OCI-LY1 (cell line): ENCODE data around the gene AP2B1.

Experiments used
- H2AFZ ChIP-seq: fragments of 200-600 bp; sonication (generic), shearing (Covaris generic); 2 replicates; pipeline ENCODE4 v1.6.0; 2014; ENCODE audit warnings: antibody characterized with exemption, mild to moderate bottlenecking, low read length
- H3F3A ChIP-seq: fragments of 200-600 bp; sonication (generic), shearing (Covaris generic); 2 replicates; pipeline ENCODE4 v1.6.0; 2014; ENCODE audit warnings: mild to moderate bottlenecking, antibody characterized with exemption, low read length, moderate library complexity; ENCODE audit not compliant: insufficient read depth
- H3K27ac ChIP-seq: fragments of 200-600 bp; sonication (generic); 2 replicates; pipeline ENCODE4 v1.5.1; 2014; ENCODE audit warnings: low read length, mixed run types, mild to moderate bottlenecking, low read depth; ENCODE audit not compliant: poor library complexity, severe bottlenecking
- H3K27me3 ChIP-seq: fragments of 200-600 bp; sonication (generic); 2 replicates; pipeline ENCODE4 v1.6.0; 2014; ENCODE audit warnings: antibody characterized with exemption, mild to moderate bottlenecking, low read length, moderate library complexity; ENCODE audit not compliant: insufficient read depth
- H3K36me3 ChIP-seq: fragments of 200-600 bp; sonication (generic); 2 replicates; pipeline ENCODE4 v1.6.1; 2014; ENCODE audit warnings: mild to moderate bottlenecking, antibody characterized with exemption, low read length, moderate library complexity, mixed read lengths; ENCODE audit not compliant: insufficient read depth
- H3K4me1 ChIP-seq: fragments of 200-600 bp; sonication (generic); 2 replicates; pipeline ENCODE4 v1.5.1; 2014; ENCODE audit warnings: mild to moderate bottlenecking, low read length, moderate library complexity; ENCODE audit not compliant: insufficient read depth, severe bottlenecking
- H3K4me2 ChIP-seq: fragments of 200-600 bp; sonication (generic), shearing (Covaris generic); 2 replicates; pipeline ENCODE4 v1.6.1; 2014; ENCODE audit warnings: low read length
- H3K4me3 ChIP-seq: fragments of 200-600 bp; sonication (generic); 2 replicates; pipeline ENCODE4 v1.5.1; 2014; ENCODE audit warnings: low read length, low read depth, mild to moderate bottlenecking, mixed read lengths; ENCODE audit not compliant: poor library complexity, severe bottlenecking
- H3K79me2 ChIP-seq: fragments of 200-600 bp; shearing (Covaris generic); 2 replicates; pipeline ENCODE4 v1.6.1; 2016; ENCODE audit warnings: mixed run types, low read length, mixed read lengths; ENCODE audit not compliant: insufficient read depth
- H3K9ac ChIP-seq: fragments of 200-600 bp; sonication (generic), shearing (Covaris generic); 2 replicates; pipeline ENCODE4 v1.6.1; 2014; ENCODE audit warnings: mild to moderate bottlenecking, low read length, mixed read lengths
- H3K9me2 ChIP-seq: fragments of 200-600 bp; sonication (generic), shearing (Covaris generic); 2 replicates; pipeline ENCODE4 v1.6.1; 2014; ENCODE audit warnings: low read depth, mild to moderate bottlenecking, low read length, mixed read lengths
- H3K9me3 ChIP-seq: fragments of 200-600 bp; shearing (Covaris generic); 2 replicates; pipeline ENCODE4 v1.6.1; 2014; ENCODE audit warnings: low read length, mixed read lengths
- H4K20me1 ChIP-seq: fragments of 200-600 bp; sonication (generic), shearing (Covaris generic); 2 replicates; pipeline ENCODE4 v1.6.0; 2016; ENCODE audit warnings: mild to moderate bottlenecking, low read length; ENCODE audit not compliant: insufficient read depth
- EZH2 ChIP-seq: fragments of 200-600 bp; sonication (generic), shearing (Covaris generic); IDR thresholded peaks from 2 replicates; pipeline ENCODE4 v1.8.0; 2017; ENCODE audit warnings: borderline replicate concordance, mixed run types, mild to moderate bottlenecking, antibody characterized with exemption, low read length, moderate library complexity, mixed read lengths
- TF ChIP-seq, protein P1 (sequence below): fragments of 200-600 bp; sonication (generic), shearing (Covaris generic); IDR thresholded peaks from 2 replicates; pipeline ENCODE4 v1.5.1; 2017; ENCODE audit warnings: mild to moderate bottlenecking, antibody characterized with exemption, low read length, moderate library complexity, mixed read lengths

Gene AP2B1

DNA sequence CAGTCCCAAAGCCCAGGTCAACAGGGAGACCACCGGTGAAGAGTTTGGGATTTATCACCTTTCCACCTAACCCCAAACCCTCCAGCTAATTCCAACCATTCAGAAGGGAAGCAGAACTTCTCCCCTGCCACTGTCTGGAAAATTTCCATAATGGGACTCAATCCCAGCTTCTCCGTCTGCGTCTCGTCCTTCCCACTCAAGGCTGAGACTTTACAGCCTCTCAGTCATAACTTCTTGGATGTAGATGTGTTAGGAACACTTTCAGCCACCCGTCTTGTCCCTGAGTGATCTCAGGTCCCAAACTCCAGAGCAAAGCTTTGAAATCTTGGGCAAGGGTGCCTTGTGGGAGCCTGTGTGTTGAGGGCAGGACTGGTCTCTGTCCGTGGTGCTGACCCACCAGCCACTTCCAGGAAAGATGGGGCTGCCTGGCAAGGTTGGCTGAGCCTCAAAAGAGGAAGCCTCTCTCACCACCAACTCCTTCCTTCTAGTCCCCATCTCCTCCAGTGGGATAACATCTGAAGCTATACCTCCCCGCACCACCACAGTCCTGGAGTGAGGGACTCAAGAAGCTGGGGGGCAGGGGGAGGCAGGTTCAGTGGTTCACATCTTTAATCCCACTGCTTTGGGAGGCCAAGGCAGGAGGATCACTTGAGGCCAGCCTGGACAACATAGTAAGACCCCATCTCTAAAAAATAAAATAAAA is 156.7 kb downstream of the AP2B1 start:
- no peak overlapping the region for H3K4me3 ChIP-seq
- H3K9me2 ChIP-seq = no peaks in the 10 kb centered on the region
- TF ChIP-seq, protein P1, sequence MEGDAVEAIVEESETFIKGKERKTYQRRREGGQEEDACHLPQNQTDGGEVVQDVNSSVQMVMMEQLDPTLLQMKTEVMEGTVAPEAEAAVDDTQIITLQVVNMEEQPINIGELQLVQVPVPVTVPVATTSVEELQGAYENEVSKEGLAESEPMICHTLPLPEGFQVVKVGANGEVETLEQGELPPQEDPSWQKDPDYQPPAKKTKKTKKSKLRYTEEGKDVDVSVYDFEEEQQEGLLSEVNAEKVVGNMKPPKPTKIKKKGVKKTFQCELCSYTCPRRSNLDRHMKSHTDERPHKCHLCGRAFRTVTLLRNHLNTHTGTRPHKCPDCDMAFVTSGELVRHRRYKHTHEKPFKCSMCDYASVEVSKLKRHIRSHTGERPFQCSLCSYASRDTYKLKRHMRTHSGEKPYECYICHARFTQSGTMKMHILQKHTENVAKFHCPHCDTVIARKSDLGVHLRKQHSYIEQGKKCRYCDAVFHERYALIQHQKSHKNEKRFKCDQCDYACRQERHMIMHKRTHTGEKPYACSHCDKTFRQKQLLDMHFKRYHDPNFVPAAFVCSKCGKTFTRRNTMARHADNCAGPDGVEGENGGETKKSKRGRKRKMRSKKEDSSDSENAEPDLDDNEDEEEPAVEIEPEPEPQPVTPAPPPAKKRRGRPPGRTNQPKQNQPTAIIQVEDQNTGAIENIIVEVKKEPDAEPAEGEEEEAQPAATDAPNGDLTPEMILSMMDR = no peak
- TF ChIP-seq EZH2 = no peak
- H3K4me2 ChIP-seq = no peak overlapping the region
- no peak overlapping the region for H3K27ac ChIP-seq
- no peaks in the 10 kb centered on the region for H3K9me3 ChIP-seq
- no peak overlapping the region for H2AFZ ChIP-seq
- no peaks in the 10 kb centered on the region for H4K20me1 ChIP-seq
- no peaks in the 10 kb centered on the region for H3K27me3 ChIP-seq
- H3K79me2 ChIP-seq = no peaks in the 10 kb centered on the region
- H3K36me3 ChIP-seq = no peaks in the 10 kb centered on the region
- no peaks in the 10 kb centered on the region for H3F3A ChIP-seq
- no peak overlapping the region for H3K9ac ChIP-seq
- no peaks in the 10 kb centered on the region for H3K4me1 ChIP-seq

DNA sequence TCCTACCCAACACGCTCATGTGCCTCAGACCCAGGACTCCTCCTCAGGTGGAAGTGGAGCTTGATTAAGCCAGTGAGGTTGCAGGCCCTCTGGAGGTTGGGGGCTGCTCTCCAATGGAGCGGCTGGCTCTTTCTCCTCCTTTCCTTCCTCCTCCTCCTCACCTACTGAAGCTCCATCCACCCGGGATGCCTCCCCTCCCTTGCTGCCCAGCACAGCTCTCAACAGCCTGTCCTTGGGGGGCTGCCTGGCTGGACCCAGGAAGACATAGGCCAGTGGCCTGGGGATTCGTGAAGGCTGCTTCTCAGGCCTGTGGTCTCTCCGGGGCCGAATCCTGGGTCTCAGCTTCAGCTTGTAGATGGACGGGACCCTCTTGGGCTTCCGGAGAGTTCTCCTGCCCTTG is 157.7 kb downstream of the AP2B1 start:
- Histone ChIP-seq H3K9me2 (no peaks in the 10 kb centered on the region), H3K4me3 (no peak overlapping the region), H3K4me2 (no peak overlapping the region), H3K9me3 (no peaks in the 10 kb centered on the region), H3K27me3 (peaks cover 6% of the 10 kb centered on the region; the same call in 1 of the 2 replicates), H2AFZ (no peak overlapping the region), H4K20me1 (no peaks in the 10 kb centered on the region), H3K27ac (no peak overlapping the region), H3K79me2 (no peaks in the 10 kb centered on the region), H3K4me1 (peaks cover 3% of the 10 kb centered on the region), H3F3A (no peaks in the 10 kb centered on the region), H3K36me3 (no peaks in the 10 kb centered on the region), H3K9ac (no peak overlapping the region)
- TF ChIP-seq, protein P1 = no peak
- TF ChIP-seq EZH2 = no peak

DNA sequence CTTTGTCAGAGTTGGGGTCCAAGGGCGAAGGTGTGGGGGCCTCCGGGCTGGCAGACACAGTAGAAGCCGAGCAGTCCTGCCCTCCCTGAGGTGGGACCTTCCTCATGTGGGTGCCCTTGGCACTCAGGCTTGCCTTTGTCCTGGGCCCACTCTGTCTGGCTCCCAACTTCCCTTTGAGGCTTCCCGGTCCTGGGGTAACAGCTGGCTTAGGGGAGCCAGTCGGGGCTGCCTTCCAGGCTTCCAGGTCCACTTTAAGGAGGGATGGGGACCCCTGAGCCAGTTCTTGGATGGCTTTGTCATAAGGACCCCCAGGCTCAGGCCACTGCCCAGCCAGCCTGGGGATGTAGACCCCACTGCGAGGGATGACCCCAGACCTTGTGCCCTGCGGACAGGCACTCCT is 158.1 kb downstream of the AP2B1 start:
- no peak overlapping the region for H3K9ac ChIP-seq
- TF ChIP-seq EZH2 = no peak
- TF ChIP-seq, protein P1 = no peak
- no peaks in the 10 kb centered on the region for H3K36me3 ChIP-seq
- H3F3A ChIP-seq = no peaks in the 10 kb centered on the region
- no peaks in the 10 kb centered on the region for H4K20me1 ChIP-seq
- peaks cover 8% of the 10 kb centered on the region for H3K4me1 ChIP-seq
- H3K27ac ChIP-seq = no peak overlapping the region
- no peaks in the 10 kb centered on the region for H3K79me2 ChIP-seq
- H2AFZ ChIP-seq = no peak overlapping the region
- no peaks in the 10 kb centered on the region for H3K9me3 ChIP-seq
- H3K27me3 ChIP-seq = peaks cover 6% of the 10 kb centered on the region; the same call in 1 of the 2 replicates
- H3K4me2 ChIP-seq = no peak overlapping the region
- H3K4me3 ChIP-seq = no peak overlapping the region
- H3K9me2 ChIP-seq = no peaks in the 10 kb centered on the region
